K562 (cell line): ENCODE data around the gene PCSK7. TPM values are rescaled to one million over a fixed set of nuclear protein-coding genes. Genes with fewer than 3 reads are reported as not detected.

Experiments
- CBFB ChIP-seq: sonication (generic); formaldehyde crosslinking; IDR thresholded peaks from 2 replicates; pipeline ENCODE4 v1.4.0; 2020; ENCODE audit warnings: mild to moderate bottlenecking, missing genetic modification reagents
- CCNT2 ChIP-seq: IDR thresholded peaks from 2 replicates; pipeline ENCODE4 v1.6.1; 2011; ENCODE audit warnings: borderline replicate concordance, low read depth, mild to moderate bottlenecking, moderate library complexity, mixed read lengths, low read length; ENCODE audit not compliant: insufficient read length; ENCODE audit errors: extremely low read depth
- DPF2 ChIP-seq: fragments of 450-650 bp; IDR thresholded peaks from 2 replicates; pipeline ENCODE4 v1.6.1; 2016
- E2F3 ChIP-seq: fragments of 250-450 bp; sonication (Bioruptor Pico); IDR thresholded peaks from 2 replicates; pipeline ENCODE4 v1.4.0; 2020; ENCODE audit warnings: mild to moderate bottlenecking
- ELK1 ChIP-seq: sonication (generic); formaldehyde crosslinking; IDR thresholded peaks from 2 replicates; pipeline ENCODE4 v1.8.1; 2022; ENCODE audit warnings: missing genetic modification reagents
- EP300 ChIP-seq: IDR thresholded peaks from 2 replicates; pipeline ENCODE4 v1.6.1; 2012; ENCODE audit warnings: low read length, improper control_type of control experiment
- FOXJ2 ChIP-seq: fragments of 200-800 bp; sonication (Bioruptor generic); IDR thresholded peaks from 2 replicates; pipeline ENCODE4 v1.6.1; 2016; ENCODE audit warnings: missing genetic modification characterization, missing compliant biosample characterization
- FOXK1 ChIP-seq: sonication (generic); formaldehyde crosslinking; IDR thresholded peaks from 2 replicates; pipeline ENCODE4 v1.8.0; 2022; ENCODE audit warnings: missing genetic modification reagents, mild to moderate bottlenecking, borderline replicate concordance
- KHSRP ChIP-seq: fragments of 450-650 bp; IDR thresholded peaks from 2 replicates; pipeline ENCODE4 v1.6.1; 2017
- NR2C2 ChIP-seq, 2 experiments: fragments of 200-800 bp in 1 of 2; sonication (Bioruptor generic) in 1 of 2; sonication (generic) in 1 of 2; formaldehyde crosslinking in 1 of 2; IDR thresholded peaks; 2 replicates each; pipeline versions ENCODE4 v1.6.1 to v1.8.0; 2016 to 2022; ENCODE audit warnings: mild to moderate bottlenecking in 1 of 2, missing compliant biosample characterization in 1 of 2, missing genetic modification characterization in 1 of 2, missing genetic modification reagents in 1 of 2
- POU5F1 ChIP-seq: fragments of 150-350 bp; IDR thresholded peaks from 2 replicates; pipeline ENCODE4 v1.6.1; 2014; ENCODE audit warnings: borderline replicate concordance, low read length, low read depth, mild to moderate bottlenecking; ENCODE audit not compliant: partially characterized antibody
- PTTG1 ChIP-seq: fragments of 450-650 bp; IDR thresholded peaks from 2 replicates; pipeline ENCODE4 v1.6.1; 2016; ENCODE audit warnings: low read depth, mild to moderate bottlenecking, missing genetic modification characterization, missing compliant biosample characterization
- RCOR1 ChIP-seq, 2 experiments: IDR thresholded peaks; 2 replicates each; pipeline ENCODE4 v1.6.1; 2012; ENCODE audit warnings: low read depth in 2 of 2, low read length in 2 of 2, borderline replicate concordance in 1 of 2, improper control_type of control experiment in 1 of 2
- SMARCA4 ChIP-seq: fragments of 450-650 bp; IDR thresholded peaks from 2 replicates; pipeline ENCODE4 v1.6.1; 2016
- VEZF1 ChIP-seq: fragments of 200-800 bp; sonication (Bioruptor generic); IDR thresholded peaks from 2 replicates; pipeline ENCODE4 v1.6.1; 2017; ENCODE audit warnings: missing genetic modification characterization, missing compliant biosample characterization
- ZC3H11A ChIP-seq: IDR thresholded peaks from 2 replicates; pipeline ENCODE4 v1.6.1; 2012; ENCODE audit warnings: low read depth, low read length, improper control_type of control experiment
- ZNF175 ChIP-seq: fragments of 200-800 bp; sonication (Bioruptor generic); IDR thresholded peaks from 2 replicates; pipeline ENCODE4 v1.6.1; 2016; ENCODE audit warnings: low read depth, mild to moderate bottlenecking, missing genetic modification characterization, missing compliant biosample characterization
- ZNF232 ChIP-seq: sonication (generic); formaldehyde crosslinking; IDR thresholded peaks from 2 replicates; pipeline ENCODE4 v1.8.0; 2022; ENCODE audit warnings: mild to moderate bottlenecking, missing genetic modification reagents
- ZNF263 ChIP-seq: sonication (generic); formaldehyde crosslinking; IDR thresholded peaks from 2 replicates; pipeline ENCODE4 v1.8.0; 2022; ENCODE audit warnings: mild to moderate bottlenecking, missing genetic modification reagents, borderline replicate concordance
- ZNF507 ChIP-seq: conservative IDR thresholded peaks from 2 replicates; pipeline ENCODE4 v1.6.1; 2017; ENCODE audit warnings: missing genetic modification characterization, missing compliant biosample characterization
- ZNF77 ChIP-seq: fragments of 250-450 bp; sonication (Bioruptor Pico); IDR thresholded peaks from 2 replicates; pipeline ENCODE4 v1.5.0; 2020
- ZNF778 ChIP-seq: fragments of 450-650 bp; formaldehyde crosslinking; IDR thresholded peaks from 2 replicates; pipeline ENCODE4 v1.4.0; 2020; ENCODE audit warnings: mild to moderate bottlenecking, moderate library complexity
- polyA plus RNA-seq, 8 experiments: library from polyadenylated mRNA; depleted of rRNA in 4 of 8; stranded (reverse) in 5 of 8; unstranded in 3 of 8; fragments of >200 nt; fragmentation: Nextera tagmentation in 2 of 8; fragmentation: Illumina TruSeq in 1 of 8; extraction: Ambion mirVana in 2 of 8; extraction: Trizol in 1 of 8; gene quantifications; 2 replicates each; pipeline versions ENCODE4 v1.2.1 to v1.2.3, GENCODE V29; 2011 to 2014; ENCODE audit warnings: inconsistent platforms in 1 of 8, missing spikeins in 1 of 8
- total RNA-seq, 7 experiments: library from RNA; depleted of rRNA in 6 of 7; stranded (reverse); fragments of >200 nt in 6 of 7; fragmentation: Illumina TruSeq in 2 of 7; extraction: Trizol in 2 of 7; gene quantifications; 2 replicates each; pipeline versions ENCODE4 v1.2.1 to v1.2.3, GENCODE V29; 2011 to 2021; ENCODE audit warnings: low replicate concordance in 1 of 7
- TF ChIP-seq, protein P1 (sequence below), 3 experiments: fragments of 200-800 bp in 1 of 3; sonication (Bioruptor generic) in 1 of 3; sonication (generic) in 1 of 3; formaldehyde crosslinking in 1 of 3; IDR thresholded peaks; 2 replicates each; pipeline versions ENCODE4 v1.6.1 to v1.8.0; 2016 to 2022; ENCODE audit warnings: mild to moderate bottlenecking in 2 of 3, missing compliant biosample characterization in 2 of 3, missing genetic modification characterization in 2 of 3, missing genetic modification reagents in 1 of 3
- TF ChIP-seq, protein P2 (sequence below): fragments of 250-450 bp; sonication (Bioruptor Pico); IDR thresholded peaks from 2 replicates; pipeline ENCODE4 v1.8.0; 2021; ENCODE audit warnings: mild to moderate bottlenecking, moderate library complexity

The PCSK7 gene
- total and polyA plus RNA-seq, 9 of the 15 experiments (the other 6 are each of a cell fraction or from before 2014, with no cell fraction given) = 3.1 to 29.2 (median 15.6) TPM

DNA sequence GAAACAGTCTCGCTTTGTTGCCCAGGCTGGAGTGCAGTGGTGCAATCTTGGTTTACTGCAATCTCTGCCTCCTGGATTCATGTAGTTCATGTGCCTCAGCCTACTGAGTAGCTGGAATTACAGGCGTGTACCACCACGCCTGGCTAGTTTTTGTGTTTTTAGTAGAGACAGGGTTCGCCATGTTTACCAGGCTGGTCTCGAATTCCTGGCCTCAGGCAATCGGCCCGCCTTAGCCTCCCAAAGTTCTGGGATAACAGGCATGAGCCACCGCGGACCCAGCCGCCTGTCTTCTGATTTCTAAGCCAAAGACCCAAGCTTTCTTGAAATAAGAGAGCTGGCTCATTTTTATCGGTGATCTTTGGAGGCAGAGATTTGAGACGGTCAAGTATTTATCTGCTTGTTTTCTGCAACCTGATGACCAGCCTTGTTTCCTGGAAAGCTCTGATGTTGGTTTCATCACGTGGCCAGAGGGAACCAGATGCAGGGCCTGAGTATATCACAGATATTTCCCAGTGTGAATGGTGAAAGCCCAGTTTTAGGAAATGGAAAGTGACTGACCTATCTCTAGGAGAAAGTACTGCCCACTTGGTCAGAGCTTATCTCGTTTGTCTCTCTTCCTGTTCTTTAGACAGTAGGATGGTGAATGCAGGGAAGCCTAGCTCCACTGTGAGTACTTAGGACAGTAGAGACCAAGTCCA is 59.0 kb downstream of the PCSK7 start (continued):
- TF ChIP-seq KHSRP (no peak), E2F3 (no peak), ZNF778 (CRISPR knock-in tag) (no peak), VEZF1 (no peak), NR2C2 (CRISPR knock-in tag; IDR thresholded peaks at IDR 0.05) (no peak), NR2C2 (tag; IDR thresholded peaks at IDR 0.05) (0 out of 2 replicates have a peak, but pooled peaks have one; percentile 14), ZNF77 (CRISPR knock-in tag) (no peak), SMARCA4 (no peak; the same call in 1 of the 2 replicates), ZNF507 (tag) (no peak), ZNF175 (CRISPR knock-in tag) (no peak), DPF2 (peak; percentile 69), ELK1 (no peak), POU5F1 (no peak), ZNF232 (no peak), ZC3H11A (no peak), CBFB (CRISPR knock-in tag) (no peak), RCOR1 (IDR thresholded peaks at IDR 0.05; ENCODE audit: borderline replicate concordance in 1 of 2, low read depth in 2 of 2, low read length in 2 of 2) (peak in 1 of 2 experiments; percentile 99; a peak in 2 of 4 replicates), FOXJ2 (tag) (no peak), CCNT2 (peak; percentile 15), EP300 (peak; percentile 70), FOXK1 (CRISPR knock-in tag) (no peak), ZNF263 (CRISPR knock-in tag) (no peak), PTTG1 (tag) (no peak)
- TF ChIP-seq, protein P1, sequence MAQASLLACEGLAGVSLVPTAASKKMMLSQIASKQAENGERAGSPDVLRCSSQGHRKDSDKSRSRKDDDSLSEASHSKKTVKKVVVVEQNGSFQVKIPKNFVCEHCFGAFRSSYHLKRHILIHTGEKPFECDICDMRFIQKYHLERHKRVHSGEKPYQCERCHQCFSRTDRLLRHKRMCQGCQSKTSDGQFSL (CRISPR knock-in tag; IDR thresholded peaks at IDR 0.05) = no peak
- TF ChIP-seq, protein P1 (tag; IDR thresholded peaks at IDR 0.05) = no peak
- TF ChIP-seq, protein P2, sequence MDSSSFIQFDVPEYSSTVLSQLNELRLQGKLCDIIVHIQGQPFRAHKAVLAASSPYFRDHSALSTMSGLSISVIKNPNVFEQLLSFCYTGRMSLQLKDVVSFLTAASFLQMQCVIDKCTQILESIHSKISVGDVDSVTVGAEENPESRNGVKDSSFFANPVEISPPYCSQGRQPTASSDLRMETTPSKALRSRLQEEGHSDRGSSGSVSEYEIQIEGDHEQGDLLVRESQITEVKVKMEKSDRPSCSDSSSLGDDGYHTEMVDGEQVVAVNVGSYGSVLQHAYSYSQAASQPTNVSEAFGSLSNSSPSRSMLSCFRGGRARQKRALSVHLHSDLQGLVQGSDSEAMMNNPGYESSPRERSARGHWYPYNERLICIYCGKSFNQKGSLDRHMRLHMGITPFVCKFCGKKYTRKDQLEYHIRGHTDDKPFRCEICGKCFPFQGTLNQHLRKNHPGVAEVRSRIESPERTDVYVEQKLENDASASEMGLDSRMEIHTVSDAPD = no peak
